T-helper 1 cell treated with Interleukin-12 subunit alpha and Interleukin-12 subunit beta and Interleukin-4 antibody, amounts not matched to agents 30 μg/mL and 1 μg/mL, for 36 hours (primary cell): ENCODE results near the gene ELL2.

Experiments
- H3K27ac Mint-ChIP-seq: one replicate; pipeline ENCODE4 v1.8.0; 2021; ENCODE audit warnings: mild to moderate bottlenecking, mixed read lengths
- H3K27me3 Mint-ChIP-seq: one replicate; pipeline ENCODE4 v1.8.0; 2021; ENCODE audit warnings: low read depth, mixed read lengths
- H3K36me3 Mint-ChIP-seq: one replicate; pipeline ENCODE4 v1.8.0; 2021; ENCODE audit warnings: low read depth, mixed read lengths
- H3K4me1 Mint-ChIP-seq: one replicate; pipeline ENCODE4 v1.8.0; 2021; ENCODE audit warnings: low read depth, mixed read lengths
- H3K4me3 Mint-ChIP-seq: one replicate; pipeline ENCODE4 v1.8.0; 2021; ENCODE audit warnings: mild to moderate bottlenecking, moderate library complexity, mixed read lengths
- H3K9me3 Mint-ChIP-seq: one replicate; pipeline ENCODE4 v1.8.0; 2021; ENCODE audit warnings: mixed read lengths

ELL2 gene

GRCh38 chr5:95961617-95962474, at the start of gene ELL2:
TSS of gene ELL2 (minus strand) at chr5:95961851. CDS start at chr5:95961721, 130 bp downstream.
- no peaks in the 10 kb centered on the region for H3K27me3 Mint-ChIP-seq
- H3K9me3 Mint-ChIP-seq, result no peaks in the 10 kb centered on the region
- peaks cover 27% of the 10 kb centered on the region for H3K36me3 Mint-ChIP-seq
- peak within 1 kb of the TSS; percentile 99 for H3K4me3 Mint-ChIP-seq
- H3K4me1 Mint-ChIP-seq, result peaks cover 41% of the 10 kb centered on the region
- peak within 1 kb of the TSS; percentile 99 for H3K27ac Mint-ChIP-seq

GRCh38 chr5:96008987-96009647, 47.5 kb upstream of the ELL2 start:
- Mint-ChIP-seq H3K9me3 (peaks cover 7% of the 10 kb centered on the region), H3K36me3 (peaks cover 1% of the 10 kb centered on the region), H3K27me3 (no peaks in the 10 kb centered on the region), H3K4me3 (no peak overlapping the region), H3K4me1 (no peaks in the 10 kb centered on the region), H3K27ac (no peak overlapping the region)

- Mint-ChIP-seq H3K4me3 (no peak overlapping the region), H3K36me3 (peaks cover 1% of the 10 kb centered on the region), H3K9me3 (peaks cover 7% of the 10 kb centered on the region), H3K27ac (no peak overlapping the region), H3K27me3 (no peaks in the 10 kb centered on the region), H3K4me1 (no peaks in the 10 kb centered on the region)
Observed at GRCh38 chr5:96008487-96008886, 46.8 kb upstream of the ELL2 start.

- Mint-ChIP-seq H3K27me3 (no peaks in the 10 kb centered on the region), H3K27ac (no peak overlapping the region), H3K36me3 (no peaks in the 10 kb centered on the region), H3K4me3 (no peak overlapping the region), H3K9me3 (peaks cover 3% of the 10 kb centered on the region), H3K4me1 (no peaks in the 10 kb centered on the region)
Observed at GRCh38 chr5:96007051-96007450, 45.4 kb upstream of the ELL2 start.

GRCh38 chr5:96006291-96006690, 44.6 kb upstream of the ELL2 start:
- Mint-ChIP-seq H3K9me3 (peaks cover 3% of the 10 kb centered on the region), H3K27ac (no peak overlapping the region), H3K27me3 (no peaks in the 10 kb centered on the region), H3K4me3 (no peak overlapping the region), H3K36me3 (no peaks in the 10 kb centered on the region), H3K4me1 (no peaks in the 10 kb centered on the region)

GRCh38 chr5:96004754-96005153, 43.1 kb upstream of the ELL2 start:
- H3K27ac Mint-ChIP-seq, result no peak overlapping the region
- peaks cover 3% of the 10 kb centered on the region for H3K9me3 Mint-ChIP-seq
- no peaks in the 10 kb centered on the region for H3K4me1 Mint-ChIP-seq
- no peaks in the 10 kb centered on the region for H3K27me3 Mint-ChIP-seq
- no peaks in the 10 kb centered on the region for H3K36me3 Mint-ChIP-seq
- H3K4me3 Mint-ChIP-seq, result no peak overlapping the region

GRCh38 chr5:96004087-96004486, 42.4 kb upstream of the ELL2 start:
- H3K36me3 Mint-ChIP-seq, result no peaks in the 10 kb centered on the region
- H3K27ac Mint-ChIP-seq, result no peak overlapping the region
- peaks cover 3% of the 10 kb centered on the region for H3K9me3 Mint-ChIP-seq
- H3K4me1 Mint-ChIP-seq, result no peaks in the 10 kb centered on the region
- no peak overlapping the region for H3K4me3 Mint-ChIP-seq
- H3K27me3 Mint-ChIP-seq, result no peaks in the 10 kb centered on the region

- Mint-ChIP-seq H3K27me3 (no peaks in the 10 kb centered on the region), H3K4me3 (no peak overlapping the region), H3K27ac (no peak overlapping the region), H3K4me1 (peaks cover 6% of the 10 kb centered on the region), H3K9me3 (peaks cover 3% of the 10 kb centered on the region), H3K36me3 (no peaks in the 10 kb centered on the region)
Observed at GRCh38 chr5:96001262-96001661, 39.6 kb upstream of the ELL2 start.

GRCh38 chr5:96000308-96000707, 38.7 kb upstream of the ELL2 start:
- Mint-ChIP-seq H3K4me1 (peaks cover 6% of the 10 kb centered on the region), H3K4me3 (no peak overlapping the region), H3K36me3 (no peaks in the 10 kb centered on the region), H3K27ac (no peak overlapping the region), H3K27me3 (no peaks in the 10 kb centered on the region), H3K9me3 (peaks cover 3% of the 10 kb centered on the region)

- Mint-ChIP-seq H3K4me3 (no peak overlapping the region), H3K4me1 (peaks cover 7% of the 10 kb centered on the region), H3K36me3 (peaks cover 1% of the 10 kb centered on the region), H3K27me3 (peaks cover 9% of the 10 kb centered on the region), H3K27ac (no peak overlapping the region), H3K9me3 (peaks cover 3% of the 10 kb centered on the region)
Observed at GRCh38 chr5:95996904-95997723, 35.5 kb upstream of the ELL2 start.

- Mint-ChIP-seq H3K4me1 (peaks cover 7% of the 10 kb centered on the region), H3K36me3 (peaks cover 1% of the 10 kb centered on the region), H3K9me3 (peaks cover 3% of the 10 kb centered on the region), H3K4me3 (no peak overlapping the region), H3K27me3 (peaks cover 9% of the 10 kb centered on the region), H3K27ac (no peak overlapping the region)
Observed at GRCh38 chr5:95995962-95996489, 34.4 kb upstream of the ELL2 start.

- peaks cover 7% of the 10 kb centered on the region for H3K4me1 Mint-ChIP-seq
- H3K36me3 Mint-ChIP-seq, result peaks cover 1% of the 10 kb centered on the region
- H3K27me3 Mint-ChIP-seq, result peaks cover 9% of the 10 kb centered on the region
- H3K4me3 Mint-ChIP-seq, result no peak overlapping the region
- H3K27ac Mint-ChIP-seq, result no peak overlapping the region
- peaks cover under 1% of the 10 kb centered on the region for H3K9me3 Mint-ChIP-seq
Observed at GRCh38 chr5:95993776-95994175, 32.1 kb upstream of the ELL2 start.

- Mint-ChIP-seq H3K4me3 (no peak overlapping the region), H3K9me3 (no peaks in the 10 kb centered on the region), H3K36me3 (peaks cover 1% of the 10 kb centered on the region), H3K27ac (no peak overlapping the region), H3K4me1 (peaks cover 7% of the 10 kb centered on the region), H3K27me3 (peaks cover 9% of the 10 kb centered on the region)
Observed at GRCh38 chr5:95993266-95993665, 31.6 kb upstream of the ELL2 start.

- Mint-ChIP-seq H3K9me3 (no peaks in the 10 kb centered on the region), H3K27me3 (peaks cover 9% of the 10 kb centered on the region), H3K27ac (no peak overlapping the region), H3K4me3 (no peak overlapping the region), H3K36me3 (peaks cover 1% of the 10 kb centered on the region), H3K4me1 (peaks cover 1% of the 10 kb centered on the region)
Observed at GRCh38 chr5:95989283-95990048, 27.8 kb upstream of the ELL2 start.
